ENCODE results near the gene SNAPC4.
"Not testable (repeated sequence)": the region's sequence is repeated elsewhere in the genome, so short reads cannot be mapped to it uniquely, and the experiment has no call there.

The SNAPC4 gene

GRCh38 chr9:136429075-136429628 lies 29.2 kb upstream of the SNAPC4 start:
- in situ Hi-C loops (cut with MboI; ENCODE audit: low sequenced_read_pairs, unreplicated experiment) = no loop called here
- no peak for DNase-seq (ENCODE audit: low spot score)
- TF ChIP-seq, protein P1, sequence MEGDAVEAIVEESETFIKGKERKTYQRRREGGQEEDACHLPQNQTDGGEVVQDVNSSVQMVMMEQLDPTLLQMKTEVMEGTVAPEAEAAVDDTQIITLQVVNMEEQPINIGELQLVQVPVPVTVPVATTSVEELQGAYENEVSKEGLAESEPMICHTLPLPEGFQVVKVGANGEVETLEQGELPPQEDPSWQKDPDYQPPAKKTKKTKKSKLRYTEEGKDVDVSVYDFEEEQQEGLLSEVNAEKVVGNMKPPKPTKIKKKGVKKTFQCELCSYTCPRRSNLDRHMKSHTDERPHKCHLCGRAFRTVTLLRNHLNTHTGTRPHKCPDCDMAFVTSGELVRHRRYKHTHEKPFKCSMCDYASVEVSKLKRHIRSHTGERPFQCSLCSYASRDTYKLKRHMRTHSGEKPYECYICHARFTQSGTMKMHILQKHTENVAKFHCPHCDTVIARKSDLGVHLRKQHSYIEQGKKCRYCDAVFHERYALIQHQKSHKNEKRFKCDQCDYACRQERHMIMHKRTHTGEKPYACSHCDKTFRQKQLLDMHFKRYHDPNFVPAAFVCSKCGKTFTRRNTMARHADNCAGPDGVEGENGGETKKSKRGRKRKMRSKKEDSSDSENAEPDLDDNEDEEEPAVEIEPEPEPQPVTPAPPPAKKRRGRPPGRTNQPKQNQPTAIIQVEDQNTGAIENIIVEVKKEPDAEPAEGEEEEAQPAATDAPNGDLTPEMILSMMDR (IDR thresholded peaks at IDR 0.05; ENCODE audit: borderline replicate concordance, control extremely low read depth, extremely low read depth, insufficient read depth, missing control alignments) = no peak

DNA sequence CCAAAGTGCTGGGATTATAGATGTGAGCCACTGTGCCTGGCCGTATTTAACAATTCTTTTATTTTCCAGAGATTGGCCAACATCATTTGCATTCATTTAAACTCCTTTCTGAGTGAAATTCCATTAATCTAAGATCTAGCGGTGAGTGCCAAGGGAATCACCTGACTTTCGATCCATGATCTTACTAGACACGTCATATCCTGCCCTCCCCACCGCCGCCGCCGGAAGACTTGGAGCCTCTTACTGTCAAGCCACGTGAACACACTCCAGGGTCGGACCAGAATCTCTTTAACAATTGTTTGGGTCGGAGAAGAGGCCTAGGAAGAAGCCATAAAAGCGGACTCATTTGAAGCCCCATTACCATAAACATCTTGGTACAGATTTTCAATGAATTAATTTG lies 26.8 kb upstream of the SNAPC4 start:
- TF ChIP-seq, protein P1 (IDR thresholded peaks at IDR 0.05; ENCODE audit: borderline replicate concordance, control extremely low read depth, extremely low read depth, insufficient read depth, missing control alignments) = no peak
- in situ Hi-C loops (cut with MboI; ENCODE audit: low sequenced_read_pairs, unreplicated experiment) = no loop called here
- no peak for DNase-seq (ENCODE audit: low spot score)

GRCh38 chr9:136425367-136425766 lies 25.4 kb upstream of the SNAPC4 start:
- DNase-seq (ENCODE audit: low spot score); in situ Hi-C loops (cut with MboI; ENCODE audit: low sequenced_read_pairs, unreplicated experiment): not testable (repeated sequence)

DNA sequence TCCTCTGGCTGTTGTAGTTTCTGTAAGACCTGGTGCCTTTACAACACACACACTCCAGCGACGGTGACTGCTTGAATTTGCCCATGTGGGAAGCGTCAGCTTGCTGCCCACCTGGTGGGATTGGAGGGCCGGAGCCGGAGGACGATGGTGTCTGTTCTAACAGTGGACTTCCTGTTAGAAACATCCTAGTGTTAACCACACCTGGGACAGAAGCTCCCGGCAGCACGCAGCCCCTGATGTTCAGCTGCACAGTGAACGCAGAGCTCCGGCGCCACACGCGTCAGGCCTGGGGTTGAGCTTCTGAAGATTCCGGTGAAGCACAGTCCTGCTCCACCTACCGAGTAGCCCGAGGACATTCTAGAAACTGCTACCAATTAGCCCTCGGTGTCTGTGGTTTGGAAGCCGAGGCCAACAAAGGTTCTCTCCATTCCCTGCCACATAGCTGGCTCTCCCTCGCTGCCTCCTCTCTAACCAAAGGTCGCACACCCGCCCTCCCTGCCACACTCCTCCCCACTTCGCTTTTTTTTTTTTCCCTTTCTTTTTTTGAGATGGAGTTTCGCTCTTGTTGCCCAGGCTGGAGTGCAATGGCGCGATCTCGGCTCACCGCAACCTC lies 24.9 kb upstream of the SNAPC4 start:
- DNase-seq (ENCODE audit: low spot score) = no peak
- TF ChIP-seq, protein P1 (IDR thresholded peaks at IDR 0.05; ENCODE audit: borderline replicate concordance, control extremely low read depth, extremely low read depth, insufficient read depth, missing control alignments) = no peak
- in situ Hi-C loops (cut with MboI; ENCODE audit: low sequenced_read_pairs, unreplicated experiment) = no loop called here

DNA sequence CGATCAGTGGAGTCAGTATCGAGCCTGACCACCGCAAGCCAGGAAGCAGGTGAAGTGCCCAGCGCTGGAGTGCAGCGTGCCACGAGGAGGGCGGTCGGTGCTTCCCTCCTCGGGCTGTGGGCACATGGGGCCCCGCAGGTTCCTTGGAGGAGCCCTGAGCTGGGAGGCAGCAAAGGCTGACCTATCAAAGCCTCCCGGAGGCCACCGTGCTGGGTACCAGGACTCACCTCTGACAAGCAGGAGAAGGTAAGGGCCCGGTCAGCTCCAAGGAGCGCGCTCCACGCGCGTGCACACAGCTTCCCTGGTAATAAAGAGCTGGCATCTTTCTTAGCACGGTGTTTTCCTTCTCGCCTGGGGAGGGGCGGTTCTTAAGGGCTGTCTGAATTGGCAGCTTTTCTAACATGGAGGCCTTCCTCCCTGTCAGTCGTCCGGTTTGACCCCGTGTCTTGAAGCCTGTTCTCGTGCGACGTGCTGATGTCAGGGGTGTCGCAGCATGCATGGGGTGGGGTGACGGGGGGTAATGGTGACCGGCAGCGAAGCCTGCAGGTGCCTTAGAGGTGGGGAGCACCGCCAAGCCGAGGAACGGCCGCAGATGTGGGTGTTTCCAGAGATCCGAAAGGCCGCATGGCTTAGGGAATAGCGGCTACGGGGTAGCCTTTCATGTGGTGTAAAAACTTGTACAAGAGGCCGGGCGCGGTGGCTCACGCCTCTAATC lies 23.6 kb upstream of the SNAPC4 start:
- TF ChIP-seq, protein P1 (IDR thresholded peaks at IDR 0.05; ENCODE audit: borderline replicate concordance, control extremely low read depth, extremely low read depth, insufficient read depth, missing control alignments) = no peak
- in situ Hi-C loops (cut with MboI; ENCODE audit: low sequenced_read_pairs, unreplicated experiment) = no loop called here
- no peak for DNase-seq (ENCODE audit: low spot score)

- in situ Hi-C loops (cut with MboI; ENCODE audit: low sequenced_read_pairs, unreplicated experiment) = no loop called here
- TF ChIP-seq, protein P1 (IDR thresholded peaks at IDR 0.05; ENCODE audit: borderline replicate concordance, control extremely low read depth, extremely low read depth, insufficient read depth, missing control alignments) = no peak
- DNase-seq (ENCODE audit: low spot score) = no peak
Measured at GRCh38 chr9:136422876-136423275, 22.9 kb upstream of the SNAPC4 start.

GRCh38 chr9:136421791-136422190 lies 21.8 kb upstream of the SNAPC4 start:
- no peak for DNase-seq (ENCODE audit: low spot score)
- TF ChIP-seq, protein P1 (IDR thresholded peaks at IDR 0.05; ENCODE audit: borderline replicate concordance, control extremely low read depth, extremely low read depth, insufficient read depth, missing control alignments) = no peak
- in situ Hi-C loops (cut with MboI; ENCODE audit: low sequenced_read_pairs, unreplicated experiment) = no loop called here
